Loucy (cell line): ENCODE results near the gene RNU6-1.

Experiments
- CTCF ChIP-seq: fragments of 200-600 bp; sonication (generic); conservative IDR thresholded peaks from 2 replicates; pipeline ENCODE4 v1.5.1; 2014; ENCODE audit warnings: mild to moderate bottlenecking, antibody characterized with exemption, low read length
- EZH2phosphoT487 ChIP-seq: fragments of 200-600 bp; IDR thresholded peaks from 2 replicates; pipeline ENCODE4 v1.6.1; 2018; ENCODE audit warnings: antibody characterized with exemption, mild to moderate bottlenecking, moderate library complexity, borderline replicate concordance

DNA sequence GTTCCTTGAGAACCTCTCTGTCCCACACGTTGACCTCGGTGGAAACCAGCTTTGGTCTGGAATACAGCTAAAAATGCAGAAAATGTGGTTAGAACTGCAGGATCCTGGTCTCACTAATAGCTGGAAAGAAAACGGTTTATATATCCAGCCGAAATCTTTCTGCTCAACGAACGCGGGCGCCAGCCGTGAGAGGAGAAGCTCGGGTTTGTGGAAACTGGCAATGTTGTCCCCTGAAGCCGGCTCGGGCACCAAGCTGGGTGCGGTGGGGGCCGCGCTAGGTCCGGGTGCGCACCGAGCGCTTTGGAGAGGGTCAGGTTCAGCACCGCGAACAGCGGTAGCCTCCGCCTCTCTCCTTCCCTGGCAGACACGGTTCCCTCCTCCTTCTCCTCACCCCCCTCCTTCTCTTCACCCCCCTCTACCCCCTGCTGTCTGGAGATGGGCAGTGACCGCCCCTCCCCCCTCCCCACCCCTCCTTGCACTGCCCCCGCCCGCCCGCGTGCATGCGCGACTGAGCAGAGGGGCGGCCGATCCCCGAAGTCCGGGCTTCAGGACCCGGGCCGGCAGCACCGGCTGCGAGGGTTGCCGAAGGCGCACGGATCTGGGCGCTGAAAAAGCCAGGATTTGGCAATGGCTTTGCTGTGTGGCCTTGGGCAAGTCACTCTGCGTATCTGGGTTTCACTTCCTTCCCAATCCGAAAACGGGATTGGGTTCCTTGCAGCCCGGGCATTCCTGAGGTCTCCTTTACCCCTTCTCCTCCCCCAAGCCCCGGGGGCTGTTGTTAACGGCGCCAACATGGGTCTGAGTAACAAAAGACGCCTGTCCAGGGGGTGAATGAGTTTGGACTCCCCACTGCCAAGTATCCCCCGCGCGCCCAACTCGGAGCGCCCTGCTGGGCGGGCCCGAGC is 14.6 kb downstream of the RNU6-1 start, which contains the start of gene SKOR1:
- TF ChIP-seq CTCF, result no peak
- no peak for TF ChIP-seq EZH2phosphoT487
